H1 (cell line): ENCODE measurements around the gene CFAP100. TPM values are rescaled to one million over a fixed set of nuclear protein-coding genes. Genes with fewer than 3 reads are reported as not detected.

Source experiments
- CTCF ChIA-PET: fragments of 300-600 bp; sonication (Branson Sonifier 250); formaldehyde crosslinking; loops from one replicate; lab custom pipeline; 2021; ENCODE audit not compliant: partially characterized antibody; lab: Charles Lee
- POLR2A ChIA-PET: fragments of 300-600 bp; sonication (Branson Sonifier 250); formaldehyde crosslinking; loops from one replicate; lab custom pipeline; 2021; ENCODE audit warnings: inconsistent platforms; ENCODE audit not compliant: partially characterized antibody; lab: Charles Lee
- DNase-seq, 2 experiments: peaks; one replicate each; pipeline versions ENCODE4 v3.0.0 to v3.0.0-alpha.2; 2010 to 2022; ENCODE audit warnings: low spot score in 2 of 2, low read depth in 1 of 2, mixed read lengths in 1 of 2
- FAIRE-seq: peaks from 2 replicates; lab custom pipeline; 2011; peaks lifted over from hg19 to GRCh38; lab: Jason Lieb, UNC
- H2AFZ ChIP-seq: 2 replicates; pipeline ENCODE4 v1.8.1; 2012; ENCODE audit warnings: low read length, inconsistent platforms
- H2AK5ac ChIP-seq: 2 replicates; pipeline ENCODE4 v1.6.1; 2013; ENCODE audit warnings: low read depth, low read length
- H2BK120ac ChIP-seq: replicated peaks from 2 replicates; pipeline ENCODE3; 2013; ENCODE audit warnings: low read depth, low read length, inconsistent platforms
- H2BK12ac ChIP-seq: 2 replicates; pipeline ENCODE4 v1.6.1; 2013; ENCODE audit warnings: low read depth, low read length
- H2BK15ac ChIP-seq: 2 replicates; pipeline ENCODE4 v1.6.1; 2013; ENCODE audit warnings: low read length
- H2BK20ac ChIP-seq: 2 replicates; pipeline ENCODE4 v1.6.1; 2013; ENCODE audit warnings: low read length
- H2BK5ac ChIP-seq: 2 replicates; pipeline ENCODE4 v1.6.1; 2013; ENCODE audit warnings: low read depth, low read length
- H3K14ac ChIP-seq: 2 replicates; pipeline ENCODE4 v1.6.1; 2013; ENCODE audit warnings: inconsistent platforms; ENCODE audit not compliant: insufficient read length
- H3K18ac ChIP-seq: 2 replicates; pipeline ENCODE4 v1.6.1; 2013; ENCODE audit warnings: low read length; ENCODE audit errors: extremely low read depth
- H3K23ac ChIP-seq: 2 replicates; pipeline ENCODE4 v1.6.1; 2013; ENCODE audit warnings: inconsistent platforms; ENCODE audit not compliant: insufficient read length
- H3K23me2 ChIP-seq: 2 replicates; pipeline ENCODE4 v1.6.1; 2013; ENCODE audit warnings: low read depth, low read length
- H3K27ac ChIP-seq: 2 replicates; pipeline ENCODE4 v1.6.1; 2011; ENCODE audit warnings: low read depth, low read length, inconsistent platforms
- H3K27me3 ChIP-seq, 4 experiments: replicated peaks in 1 of 4; 1 replicate in 1 of 4; 2 replicates in 3 of 4; pipeline versions ENCODE4 v1.6.1 to v1.8.1; 2011 to 2013; ENCODE audit warnings: low read length in 3 of 4, mild to moderate bottlenecking in 3 of 4, inconsistent platforms in 2 of 4, mixed read lengths in 2 of 4, moderate library complexity in 1 of 4; ENCODE audit not compliant: control insufficient read depth in 3 of 4, insufficient read depth in 3 of 4; ENCODE audit errors: extremely low read depth in 1 of 4
- H3K36me3 ChIP-seq, 4 experiments: 2 replicates each; pipeline versions ENCODE4 v1.6.1 to v1.8.1; 2011 to 2013; ENCODE audit warnings: mild to moderate bottlenecking in 4 of 4, low read length in 3 of 4, moderate library complexity in 2 of 4, control low read depth in 1 of 4, inconsistent platforms in 1 of 4; ENCODE audit not compliant: insufficient read depth in 4 of 4, control insufficient read depth in 2 of 4
- H3K4ac ChIP-seq: replicated peaks from 2 replicates; pipeline ENCODE3; 2013; ENCODE audit warnings: low read length, low read depth, mixed read lengths, inconsistent platforms; ENCODE audit not compliant: insufficient read length
- H3K4me1 ChIP-seq, 4 experiments: replicated peaks in 1 of 4; 1 replicate in 1 of 4; 2 replicates in 3 of 4; pipeline versions ENCODE4 v1.6.1 to v1.8.1; 2011 to 2013; ENCODE audit warnings: low read length in 3 of 4, inconsistent platforms in 2 of 4, mixed read lengths in 1 of 4; ENCODE audit not compliant: insufficient read depth in 4 of 4, control insufficient read depth in 3 of 4
- H3K4me2 ChIP-seq, 2 experiments: 2 replicates each; pipeline versions ENCODE4 v1.6.1 to v1.8.1; 2011 to 2013; ENCODE audit warnings: low read depth in 2 of 2, low read length in 2 of 2, control low read depth in 1 of 2, inconsistent platforms in 1 of 2, mild to moderate bottlenecking in 1 of 2; ENCODE audit not compliant: insufficient read depth in 1 of 2
- H3K4me3 ChIP-seq, 4 experiments: fragments of 200-600, 300-600 bp in 1 of 4; sonication (generic), shearing (Covaris generic), sonication (Bioruptor Twin) in 1 of 4; 2 replicates each; pipeline versions ENCODE4 v1.5.1 to v1.8.1; 2011 to 2016; ENCODE audit warnings: low read length in 4 of 4, low read depth in 3 of 4, control low read depth in 2 of 4, inconsistent platforms in 2 of 4, mild to moderate bottlenecking in 2 of 4, mixed read lengths in 1 of 4, moderate library complexity in 1 of 4; ENCODE audit not compliant: insufficient read depth in 2 of 4; ENCODE audit errors: extremely low read depth in 1 of 4
- H3K56ac ChIP-seq: replicated peaks from 2 replicates; pipeline ENCODE3; 2013; ENCODE audit warnings: low read depth, mild to moderate bottlenecking, mixed read lengths, low read length, inconsistent platforms; ENCODE audit not compliant: insufficient read length
- H3K79me1 ChIP-seq: 2 replicates; pipeline ENCODE4 v1.6.1; 2013; ENCODE audit warnings: low read depth, low read length, control low read depth
- H3K79me2 ChIP-seq, 2 experiments: 2 replicates each; pipeline versions ENCODE4 v1.6.1 to v1.8.1; 2012 to 2013; ENCODE audit warnings: low read length in 2 of 2, mild to moderate bottlenecking in 2 of 2, inconsistent platforms in 1 of 2; ENCODE audit not compliant: insufficient read depth in 2 of 2, control insufficient read depth in 1 of 2
- H3K9ac ChIP-seq, 4 experiments: replicated peaks in 1 of 4; 1 replicate in 1 of 4; 2 replicates in 3 of 4; pipeline versions ENCODE4 v1.6.1 to v1.8.1; 2011 to 2013; ENCODE audit warnings: low read depth in 3 of 4, low read length in 3 of 4, control low read depth in 2 of 4, mild to moderate bottlenecking in 2 of 4, moderate library complexity in 2 of 4, inconsistent platforms in 1 of 4; ENCODE audit errors: extremely low read depth in 1 of 4
- H3K9me3 ChIP-seq, 2 experiments: 2 replicates each; pipeline versions ENCODE4 v1.6.1 to v1.8.1; 2012 to 2013; ENCODE audit warnings: mild to moderate bottlenecking in 2 of 2, moderate library complexity in 2 of 2, control low read depth in 1 of 2, inconsistent platforms in 1 of 2, low read depth in 1 of 2, low read length in 1 of 2, mixed read lengths in 1 of 2; ENCODE audit not compliant: insufficient read depth in 2 of 2
- H4K20me1 ChIP-seq, 2 experiments: replicated peaks in 1 of 2; 2 replicates each; pipeline versions ENCODE3 to v1.8.1; 2011 to 2013; ENCODE audit warnings: inconsistent platforms in 2 of 2, low read length in 2 of 2, mild to moderate bottlenecking in 1 of 2; ENCODE audit not compliant: insufficient read depth in 2 of 2, control insufficient read depth in 1 of 2
- H4K5ac ChIP-seq: 2 replicates; pipeline ENCODE4 v1.6.1; 2013; ENCODE audit warnings: low read length, low read depth, mixed read lengths, inconsistent platforms; ENCODE audit not compliant: insufficient read length
- H4K8ac ChIP-seq: 2 replicates; pipeline ENCODE4 v1.8.0; 2013; ENCODE audit warnings: mild to moderate bottlenecking, moderate library complexity, low read length, inconsistent platforms; ENCODE audit not compliant: insufficient read depth; ENCODE audit errors: extremely low read depth
- H4K91ac ChIP-seq: replicated peaks from 2 replicates; pipeline ENCODE3; 2013; ENCODE audit warnings: low read length, mixed read lengths, inconsistent platforms; ENCODE audit not compliant: insufficient read length
- ASH2L ChIP-seq: fragments of 200-600, 300-600 bp; sonication (generic); IDR thresholded peaks from one replicate; pipeline ENCODE4 v1.7.1; 2017; ENCODE audit warnings: low read length
- CTCF ChIP-seq, 3 experiments: IDR thresholded peaks; 1 replicate in 2 of 3; 2 replicates in 1 of 3; pipeline versions ENCODE4 v1.5.1 to v1.6.1; 2011; ENCODE audit warnings: low read length in 3 of 3, mild to moderate bottlenecking in 3 of 3, inconsistent platforms in 2 of 3, low read depth in 1 of 3, moderate library complexity in 1 of 3; ENCODE audit not compliant: insufficient read depth in 1 of 3; ENCODE audit errors: control extremely low read depth in 1 of 3
- E2F6 ChIP-seq: IDR thresholded peaks from 2 replicates; pipeline ENCODE4 v1.6.1; 2012; ENCODE audit warnings: inconsistent platforms
- MAX ChIP-seq: IDR thresholded peaks from 2 replicates; pipeline ENCODE4 v1.6.1; 2012; ENCODE audit warnings: inconsistent platforms
- PHF8 ChIP-seq: fragments of 200-600 bp; sonication (generic); conservative IDR thresholded peaks from 2 replicates; pipeline ENCODE4 v1.7.1; 2012; ENCODE audit warnings: low read depth, mild to moderate bottlenecking, inconsistent platforms, low read length, moderate library complexity
- POLR2AphosphoS5 ChIP-seq: IDR thresholded peaks from 2 replicates; pipeline ENCODE4 v1.6.1; 2011; ENCODE audit warnings: low read depth, low read length
- WGBS, 2 experiments: shearing (Covaris generic) in 1 of 2; methylation state at CpG; one replicate each; pipeline versions ENCODE4 v1.1.6 to v1.1.7; 2013 to 2015; ENCODE audit warnings: low lambda C conversion rate in 2 of 2, mixed read lengths in 2 of 2, inconsistent platforms in 1 of 2, low coverage in 1 of 2, missing lambda C conversion rate in 1 of 2; ENCODE audit not compliant: insufficient replicate concordance in 2 of 2, insufficient coverage in 1 of 2, insufficient read length in 1 of 2; ENCODE audit errors: extremely low coverage in 1 of 2, missing lambda C conversion rate in 1 of 2; 5-methylcytosine and 5-hydroxymethylcytosine counted together
- polyA plus RNA-seq, 7 experiments: library from polyadenylated mRNA; depleted of rRNA in 3 of 7; stranded (reverse) in 5 of 7; unstranded in 2 of 7; fragments of >200 nt in 5 of 7; fragments of 200-250 nt in 2 of 7; gene quantifications; 1 replicate in 5 of 7; 2 replicates in 1 of 7; 4 replicates in 1 of 7; pipeline versions ENCODE4 v1.2.1 to v1.2.3, GENCODE V29; 2011 to 2013; ENCODE audit warnings: missing spikeins in 2 of 7, mixed read lengths in 2 of 7
- total RNA-seq: library from RNA; stranded (reverse); fragmentation: NEBNext Ultra II Directional; extraction: Animal tissue kit (Norgen Biotek cat#: 25700); gene quantifications from 2 replicates; pipeline ENCODE4 v1.2.1, GENCODE V29; 2021

CFAP100 gene
- total and polyA plus RNA-seq, 2 of the 8 experiments (the other 6 are each of a cell fraction or from before 2014, with no cell fraction given) = 0.17 TPM; not detected in 1

GRCh38 chr3:126476166-126477060 is 81.7 kb downstream of the CFAP100 start:
- peak overlapping the region; percentile 88 for H2BK12ac ChIP-seq
- no peak for FAIRE-seq
- no peaks in the 10 kb centered on the region for H3K9me3 ChIP-seq
- H3K23me2 ChIP-seq = peaks cover 15% of the 10 kb centered on the region
- H4K8ac ChIP-seq = peak overlapping the region; percentile 82
- ChIA-PET CTCF (interaction anchor here (0.7 to 3.1 kb wide), 7 partner anchors 12 to 343 kb away, joined by 3 to 15 read pairs (median 4); no protein-coding TSS in a partner anchor), POLR2A (interaction anchor here (0.8 to 4.2 kb wide), 6 partner anchors 9 to 342 kb away, joined by 3 to 23 read pairs (median 4); partner anchors contain the start of gene KLF15)
- H3K4ac ChIP-seq = no peak overlapping the region
- peak overlapping the region; percentile 98 to 99 for H3K4me2 ChIP-seq
- peak overlapping the region; percentile 75 for H4K91ac ChIP-seq
- no peaks in the 10 kb centered on the region for H3K27me3 ChIP-seq
- H3K9ac ChIP-seq = peak overlapping the region in 3 of 4 experiments; percentile 70 to 82 (median 75); a peak in 6 of 7 replicates
- WGBS, 2 experiments = 22% methylated on average over 31 of the region's 66 CpGs; no CpG with 5 or more reads in 1 of the 2 experiments
- H3K56ac ChIP-seq = no peak overlapping the region
- H3K18ac ChIP-seq = peak overlapping the region; percentile 71
- 0 out of 2 replicates have a peak overlapping the region, but pooled peaks have one; percentile 34 for H2BK20ac ChIP-seq
- H3K14ac ChIP-seq = no peak overlapping the region
- peak overlapping the region; percentile 75; the same call in 1 of the 2 replicates for H2AK5ac ChIP-seq
- H4K5ac ChIP-seq = peak overlapping the region; percentile 90
- H3K79me2 ChIP-seq = peaks cover 0 to 31% of the 10 kb centered on the region in 2 experiments; a peak in 2 of 4 replicates
- peak overlapping the region; percentile 88; the same call in 1 of the 2 replicates for H2BK15ac ChIP-seq
- peaks cover 0 to 7% (median 1%) of the 10 kb centered on the region in 4 experiments; a peak in 4 of 8 replicates for H3K36me3 ChIP-seq
- H3K4me1 ChIP-seq = peaks cover 9 to 22% (median 14%) of the 10 kb centered on the region in 4 experiments; a peak in 6 of 7 replicates
- peak overlapping the region; percentile 48 for H2AFZ ChIP-seq
- no peak overlapping the region for H3K23ac ChIP-seq
- peak overlapping the region; percentile 94 for H2BK5ac ChIP-seq
- peak overlapping the region; percentile 71 to 80 (median 74) for H3K4me3 ChIP-seq
- peak overlapping the region; percentile 77 for H3K27ac ChIP-seq
- peak overlapping the region; percentile 48 for H2BK120ac ChIP-seq
- peaks cover 13 to 14% of the 10 kb centered on the region in 2 experiments for H4K20me1 ChIP-seq
- H3K79me1 ChIP-seq = peaks cover 8% of the 10 kb centered on the region
- peak in 1 of 2 experiments; percentile 67 for DNase-seq
- no peak for TF ChIP-seq CTCF (IDR thresholded peaks at IDR 0.05; ENCODE audit: control extremely low read depth in 1 of 3, insufficient read depth in 1 of 3, low read depth in 1 of 3, low read length in 3 of 3)
- TF ChIP-seq ASH2L = peak; percentile 46
- peak; percentile 30; the same call in 1 of the 2 replicates for TF ChIP-seq PHF8
- peak; percentile 27 for TF ChIP-seq POLR2AphosphoS5
- TF ChIP-seq MAX = peak; percentile 52; the same call in 1 of the 2 replicates
- peak; percentile 44 for TF ChIP-seq E2F6
